Fibroblast of gingiva (primary cell): ENCODE data around the gene MLLT3.

Experiments
- DNase-seq: peaks from one replicate; pipeline ENCODE4 v3.0.0-alpha.2; 2011; ENCODE audit warnings: low read depth

The MLLT3 gene

GRCh38 chr9:20512106-20512505, 110.2 kb downstream of the MLLT3 start:
- DNase-seq = peak; percentile 76

GRCh38 chr9:20511686-20512085, 110.6 kb downstream of the MLLT3 start:
- no peak for DNase-seq

GRCh38 chr9:20509466-20509865, 112.8 kb downstream of the MLLT3 start:
- DNase-seq = no peak

- no peak for DNase-seq
These were observed 114.1 kb downstream of the MLLT3 start for GRCh38 chr9:20508242-20508641.

- peak; percentile 23 for DNase-seq
These were observed 114.9 kb downstream of the MLLT3 start for GRCh38 chr9:20507431-20507830.

- DNase-seq = peak; percentile 32
These were observed 116.0 kb downstream of the MLLT3 start for GRCh38 chr9:20506099-20506900.

GRCh38 chr9:20505574-20505973, 116.7 kb downstream of the MLLT3 start:
- DNase-seq = no peak

- no peak for DNase-seq
These were observed 117.4 kb downstream of the MLLT3 start for GRCh38 chr9:20504930-20505329.

GRCh38 chr9:20500101-20500500, 122.2 kb downstream of the MLLT3 start:
- no peak for DNase-seq

GRCh38 chr9:20499013-20499412, 123.3 kb downstream of the MLLT3 start:
- DNase-seq = no peak

- no peak for DNase-seq
These were observed 126.0 kb downstream of the MLLT3 start for GRCh38 chr9:20496328-20496727.

GRCh38 chr9:20495098-20495497, 127.2 kb downstream of the MLLT3 start:
- no peak for DNase-seq

GRCh38 chr9:20494035-20494434, 128.3 kb downstream of the MLLT3 start:
- DNase-seq = no peak

GRCh38 chr9:20492772-20493171, 129.5 kb downstream of the MLLT3 start:
- DNase-seq = no peak

- DNase-seq = no peak
These were observed 130.7 kb downstream of the MLLT3 start for GRCh38 chr9:20491612-20492011.

- DNase-seq = no peak
These were observed 132.0 kb downstream of the MLLT3 start for GRCh38 chr9:20490246-20490834.

- no peak for DNase-seq
These were observed 133.6 kb downstream of the MLLT3 start for GRCh38 chr9:20488691-20489090.

GRCh38 chr9:20486552-20486951, 135.7 kb downstream of the MLLT3 start:
- DNase-seq = no peak

GRCh38 chr9:20481437-20481836, 140.9 kb downstream of the MLLT3 start:
- DNase-seq = no peak

GRCh38 chr9:20480249-20480648, 142.1 kb downstream of the MLLT3 start:
- DNase-seq = no peak

GRCh38 chr9:20479419-20480155, 142.7 kb downstream of the MLLT3 start:
- peak; percentile 27 for DNase-seq

GRCh38 chr9:20478786-20479185, 143.5 kb downstream of the MLLT3 start:
- no peak for DNase-seq
